ENCODE data around the gene CRTC2.
A peak's percentile ranks its signal among the peaks of the same experiment; 100 is the strongest.
"Not testable (repeated sequence)": the region's sequence is repeated elsewhere in the genome, so short reads cannot be mapped to it uniquely, and the experiment has no call there.

CRTC2 gene

GRCh38 chr1:153932156-153933131, 26.0 kb downstream of the CRTC2 start:
- no peak for DNase-seq (ENCODE audit: insufficient read length, low spot score)
- FAIRE-seq, result no peak

DNA sequence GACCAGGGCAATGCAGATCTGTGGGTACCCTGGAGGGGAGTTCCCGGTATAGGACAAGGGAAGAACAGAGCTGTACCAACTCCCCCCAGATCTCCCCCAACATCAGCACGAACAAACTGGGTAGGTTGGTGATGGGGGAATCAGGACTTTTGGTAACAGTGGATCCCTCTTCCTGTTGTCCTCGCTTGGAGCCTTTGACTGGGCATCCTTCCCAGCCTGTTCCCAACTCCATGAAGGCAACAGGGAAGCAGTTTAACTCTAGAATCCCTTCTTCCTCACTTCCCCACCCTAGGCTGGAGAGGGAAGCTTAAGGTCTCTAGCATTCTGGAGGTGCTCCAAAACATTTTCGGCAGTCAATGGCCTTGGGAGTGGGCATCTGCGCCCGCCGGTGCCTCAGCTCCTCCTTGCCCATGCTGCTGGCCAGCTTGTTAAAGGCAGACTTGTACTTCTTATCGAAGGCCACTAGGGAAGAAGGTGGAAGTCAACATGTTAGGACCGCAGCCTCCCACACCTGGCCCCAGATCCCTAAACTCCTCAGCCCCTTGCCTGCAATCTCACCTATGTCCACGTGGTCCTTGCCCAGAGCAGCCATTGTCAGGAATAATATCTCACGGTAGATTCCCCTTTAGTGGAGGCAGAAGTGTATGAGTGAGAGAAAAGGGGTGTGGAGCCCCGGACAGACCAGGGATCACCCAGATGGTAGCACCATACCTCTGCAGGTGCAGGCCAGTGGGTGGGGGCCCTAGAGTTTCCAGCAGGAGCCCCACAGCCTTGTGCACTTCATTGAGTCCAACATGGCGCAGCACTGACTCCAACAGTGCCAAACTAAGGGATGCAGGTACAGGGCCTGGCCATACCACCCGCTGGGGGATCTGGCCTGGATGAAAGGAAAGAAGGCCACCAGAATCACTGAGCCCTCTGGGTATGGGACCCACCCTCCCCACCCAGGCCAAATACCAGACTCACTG, 28.1 kb downstream of the CRTC2 start:
- no peak for FAIRE-seq

GRCh38 chr1:153929426-153929825, 29.0 kb downstream of the CRTC2 start:
- FAIRE-seq (no peak), DNase-seq (ENCODE audit: insufficient read length, low spot score) (no peak)

More for the DNA sequence above, 28.1 kb downstream of the CRTC2 start:
- DNase-seq (ENCODE audit: insufficient read length, low spot score), result no peak

- no peak for DNase-seq (ENCODE audit: insufficient read length, low spot score)
- no peak for FAIRE-seq
Measured at GRCh38 chr1:153928791-153929341, 29.5 kb downstream of the CRTC2 start.

GRCh38 chr1:153928245-153928644, 30.2 kb downstream of the CRTC2 start:
- no peak for FAIRE-seq
- no peak for DNase-seq (ENCODE audit: insufficient read length, low spot score)

DNA sequence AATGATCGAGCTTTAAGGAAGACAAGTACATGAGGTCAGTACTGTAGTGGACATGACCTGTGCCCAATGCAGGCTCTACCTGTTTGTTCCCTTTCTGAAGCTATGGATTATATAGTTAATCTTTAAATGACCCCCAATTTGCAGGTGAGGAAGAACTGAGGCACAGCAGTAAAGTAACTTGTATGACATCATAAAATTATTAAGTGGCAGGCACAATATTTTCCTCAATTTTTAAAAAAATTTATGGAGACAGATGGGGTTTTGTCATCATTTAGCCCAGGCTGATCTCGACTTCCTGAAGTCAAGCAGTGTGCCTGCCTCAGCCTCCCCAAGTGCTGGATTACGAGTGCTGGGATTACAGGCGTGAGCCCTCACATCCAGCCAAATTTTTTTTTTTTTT, 32.0 kb downstream of the CRTC2 start:
- no peak for FAIRE-seq
- DNase-seq (ENCODE audit: insufficient read length, low spot score), result no peak

GRCh38 chr1:153922972-153923925, 35.2 kb downstream of the CRTC2 start, which contains the start of gene GATAD2B:
Gene GATAD2B, minus strand, starts transcription at chr1:153922972. Its CDS starts 94,625 bp downstream, at chr1:153828347.
- DNase-seq (ENCODE audit: insufficient read length, low spot score), result peak; percentile 93
- FAIRE-seq, result peak; percentile 91

DNA sequence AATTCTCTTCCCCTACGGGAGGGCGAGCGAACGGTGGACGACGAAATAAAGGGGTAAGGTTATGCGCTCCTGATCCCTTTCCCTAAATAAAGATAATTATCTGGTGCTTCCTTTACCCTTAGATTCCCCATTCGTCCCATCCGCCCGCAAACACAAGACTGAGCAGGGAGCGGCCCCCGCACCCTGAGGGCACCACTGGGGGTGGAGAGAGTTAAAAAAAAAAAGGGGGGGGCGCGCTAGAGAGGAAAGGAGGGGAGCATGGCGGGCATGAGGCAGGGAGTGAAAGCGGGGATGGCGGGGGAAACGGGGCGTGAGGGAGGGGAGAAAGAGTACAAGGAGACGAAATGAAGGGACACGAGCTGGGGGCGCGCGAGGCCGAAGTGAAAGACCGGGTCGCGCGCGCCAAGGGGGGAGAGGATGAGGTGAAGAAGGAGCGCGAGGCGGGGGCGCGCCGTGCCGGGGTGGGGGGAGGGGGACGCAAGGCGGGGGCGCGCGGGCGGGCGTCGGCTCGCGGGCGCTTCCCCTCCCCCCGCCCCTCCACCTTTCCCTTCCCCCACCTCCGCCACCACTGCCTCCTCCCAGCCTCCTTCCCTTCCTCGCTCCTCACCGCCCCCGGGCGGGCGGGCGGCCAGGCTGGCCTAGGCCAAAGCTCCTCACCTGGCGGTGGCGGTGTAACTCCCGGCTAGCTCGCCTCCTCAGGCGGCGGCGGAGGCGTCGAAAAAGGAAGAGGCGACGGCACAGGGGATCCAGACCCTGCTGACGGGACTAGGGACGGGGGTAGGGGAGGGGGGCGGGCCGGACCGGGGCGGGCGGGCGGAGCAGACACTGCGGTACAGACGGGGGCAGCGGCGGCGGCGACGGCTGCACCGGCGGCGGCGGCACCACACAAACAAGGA, 36.1 kb downstream of the CRTC2 start:
- peak; percentile 34 for DNase-seq (ENCODE audit: insufficient read length, low spot score)
- FAIRE-seq, result no peak

- DNase-seq (ENCODE audit: insufficient read length, low spot score), result no peak
- FAIRE-seq, result no peak
Measured at GRCh38 chr1:153921803-153922075, 36.7 kb downstream of the CRTC2 start.

- FAIRE-seq, result peak; percentile 11
- DNase-seq (ENCODE audit: insufficient read length, low spot score), result no peak
Measured at GRCh38 chr1:153921080-153921802, 37.2 kb downstream of the CRTC2 start.

DNA sequence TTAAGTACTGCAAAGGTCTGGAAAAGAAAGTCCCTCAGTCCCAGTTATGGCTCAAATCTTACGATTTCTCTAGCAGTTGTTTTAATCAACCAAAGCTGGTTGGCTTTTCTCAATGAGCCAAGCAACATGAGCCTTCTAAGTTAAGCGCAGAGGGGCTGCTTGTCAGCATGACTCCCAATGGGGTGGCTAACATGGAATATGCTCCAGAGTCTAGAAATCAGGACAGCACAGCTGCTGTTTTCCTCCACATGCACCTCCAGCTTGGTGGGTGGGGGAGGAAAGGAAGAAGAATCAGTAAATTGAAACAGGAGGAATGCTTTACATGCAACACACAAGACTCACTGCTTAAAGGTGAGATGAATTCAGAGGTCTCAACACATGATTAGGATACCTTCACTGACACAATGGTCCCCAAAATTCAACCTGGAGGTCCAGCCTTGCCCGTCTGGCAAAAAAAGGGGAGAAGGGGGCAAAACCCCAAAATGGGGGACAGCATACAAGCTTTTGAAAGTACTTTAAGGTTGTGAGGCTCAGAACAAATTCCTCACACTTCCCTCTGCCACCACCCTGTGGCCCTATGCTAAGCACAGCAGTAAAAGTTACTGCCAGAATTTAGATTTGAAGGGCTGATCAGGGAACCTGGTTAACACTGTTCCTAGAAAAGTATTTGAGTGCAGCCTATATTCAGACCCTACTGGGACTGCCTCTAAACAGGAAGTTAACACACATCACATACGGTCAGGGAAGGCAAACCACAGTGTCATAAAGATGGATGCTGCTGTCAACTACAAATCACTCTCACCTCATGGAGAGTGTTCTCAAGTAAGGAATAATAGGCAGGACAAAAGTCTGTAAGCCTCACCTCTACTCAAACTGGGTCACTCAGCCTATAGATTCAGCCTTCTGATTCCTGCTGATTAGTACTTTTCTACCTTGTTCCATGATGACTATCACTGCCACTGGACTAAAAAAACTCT, 38.2 kb downstream of the CRTC2 start:
- FAIRE-seq (peak; percentile 26), DNase-seq (ENCODE audit: insufficient read length, low spot score) (no peak)

DNA sequence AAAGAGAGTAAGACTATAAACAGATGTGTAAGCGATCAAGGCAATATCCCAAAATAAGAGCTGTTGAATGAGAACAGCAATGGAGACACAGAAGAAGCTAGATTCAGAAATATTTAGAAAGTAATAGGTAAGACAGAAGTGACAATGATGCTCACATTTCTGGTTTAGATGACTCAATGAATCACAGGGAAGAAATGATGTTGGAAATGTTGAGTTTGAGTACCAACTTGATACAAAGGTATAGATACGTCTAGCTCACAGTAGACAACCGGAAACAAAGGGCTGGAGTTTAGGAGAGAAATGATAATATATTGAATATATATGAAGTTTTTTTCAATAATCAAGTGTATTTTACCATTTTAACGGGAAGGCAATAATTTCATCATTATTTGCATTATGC, 42.1 kb downstream of the CRTC2 start:
- FAIRE-seq, result no peak

DNA sequence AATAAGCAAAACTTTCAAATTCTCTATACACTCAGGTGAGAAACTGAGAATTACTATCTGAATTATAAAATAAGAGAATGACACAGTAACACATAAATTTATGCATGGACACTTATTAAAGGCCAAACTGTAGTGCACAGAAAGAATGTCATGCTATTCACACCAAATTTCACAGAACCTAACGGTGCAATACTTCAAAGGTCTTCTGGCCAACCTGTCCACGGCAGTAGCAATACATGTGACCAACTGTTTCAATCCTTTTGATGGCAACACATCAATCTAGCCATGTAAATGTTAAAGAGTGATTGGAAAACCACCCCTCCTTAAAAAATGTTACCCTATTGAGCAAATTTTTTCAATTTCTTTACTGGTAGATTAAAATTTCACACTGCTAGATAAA, 46.1 kb downstream of the CRTC2 start:
- no peak for DNase-seq (ENCODE audit: insufficient read length, low spot score)
- no peak for FAIRE-seq

More for the DNA sequence above, 42.1 kb downstream of the CRTC2 start:
- no peak for DNase-seq (ENCODE audit: insufficient read length, low spot score)

DNA sequence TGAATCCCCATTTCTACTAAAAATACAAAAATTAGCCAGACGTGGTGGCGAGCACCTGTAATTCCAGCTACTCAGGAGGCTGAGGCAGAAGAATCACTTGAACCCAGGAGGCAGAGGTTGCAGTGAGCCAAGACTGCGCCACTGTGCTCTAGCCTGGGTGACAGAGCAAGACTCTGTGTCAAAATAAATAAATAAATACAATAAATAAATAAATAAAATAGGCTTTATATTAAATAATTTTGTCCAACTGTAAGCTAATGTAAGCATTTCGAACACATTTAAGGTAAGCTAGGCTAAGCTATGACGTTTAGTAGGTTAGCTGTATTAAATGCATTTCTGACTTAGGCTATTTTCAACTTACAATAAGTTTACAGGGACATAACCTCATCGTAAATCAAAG, 47.9 kb downstream of the CRTC2 start:
- DNase-seq (ENCODE audit: insufficient read length, low spot score); FAIRE-seq: not testable (repeated sequence)

DNA sequence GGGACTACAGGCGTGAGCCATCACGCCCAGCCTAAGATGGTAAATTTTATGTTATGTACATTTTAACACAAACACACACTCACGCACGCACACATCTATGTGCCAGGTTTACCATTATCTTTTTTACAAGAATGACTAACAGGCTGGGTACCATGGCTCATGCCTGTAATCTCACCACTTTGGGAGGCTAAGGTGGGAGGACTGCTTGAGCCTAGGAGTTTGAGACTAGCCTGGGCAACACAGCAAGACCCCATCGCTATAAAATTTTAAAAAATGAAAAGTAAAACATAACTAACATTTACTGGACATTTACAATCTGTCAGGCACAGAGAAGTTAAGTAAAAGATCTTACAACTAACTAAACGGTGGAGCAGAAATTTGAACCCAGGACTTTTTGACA, 50.3 kb downstream of the CRTC2 start:
- FAIRE-seq (no peak), DNase-seq (ENCODE audit: insufficient read length, low spot score) (no peak)

GRCh38 chr1:153907134-153907533, 51.3 kb downstream of the CRTC2 start:
- DNase-seq (ENCODE audit: insufficient read length, low spot score) (no peak), FAIRE-seq (no peak)

- DNase-seq (ENCODE audit: insufficient read length, low spot score) (no peak), FAIRE-seq (no peak)
Measured at GRCh38 chr1:153906396-153906795, 52.0 kb downstream of the CRTC2 start.

Data from GM19239 (cell line).